MCF 10A (cell line): ENCODE results near the gene VPS9D1. TPM values are rescaled to one million over a fixed set of nuclear protein-coding genes. Genes with fewer than 3 reads are reported as not detected.
"Not testable (repeated sequence)": the region's sequence is repeated elsewhere in the genome, so short reads cannot be mapped to it uniquely, and the experiment has no call there.

ENCODE experiments used
- BruUV-seq: library from RNA; stranded (reverse); fragments of 400-500 nt; replicated peaks from 2 replicates; lab custom pipeline; 2021; lab: Mats Ljungman, UMichigan
- CTCF ChIA-PET: fragments of 300-600 bp; sonication (Branson Sonifier 250); formaldehyde crosslinking; extraction: SDS; loops from one replicate; lab custom pipeline; 2021; ENCODE audit warnings: antibody characterized with exemption, inconsistent platforms; lab: Yijun Ruan, JAX
- POLR2A ChIA-PET: fragments of 300-600, 350-650 bp; sonication (Branson Sonifier 250); formaldehyde crosslinking; extraction: SDS; loops from one replicate; lab custom pipeline; 2020; ENCODE audit warnings: antibody characterized with exemption, inconsistent platforms; lab: Yijun Ruan, JAX
- DNase-seq: peaks from one replicate; pipeline ENCODE4 v3.0.0-alpha.2; 2018; ENCODE audit not compliant: unreplicated experiment
- H3K27ac Mint-ChIP-seq: one replicate; pipeline ENCODE4 v1.8.0; 2022; ENCODE audit warnings: mild to moderate bottlenecking, low read depth, mixed read lengths; ENCODE audit not compliant: unreplicated experiment
- H3K27me3 Mint-ChIP-seq: one replicate; pipeline ENCODE4 v1.8.0; 2022; ENCODE audit warnings: mixed read lengths; ENCODE audit not compliant: insufficient read depth, unreplicated experiment
- H3K36me3 Mint-ChIP-seq: one replicate; pipeline ENCODE4 v1.8.0; 2022; ENCODE audit warnings: mild to moderate bottlenecking, moderate library complexity, mixed read lengths; ENCODE audit not compliant: insufficient read depth, unreplicated experiment
- H3K4me1 Mint-ChIP-seq: one replicate; pipeline ENCODE4 v1.8.0; 2022; ENCODE audit warnings: mixed read lengths; ENCODE audit not compliant: insufficient read depth, unreplicated experiment
- H3K4me3 Mint-ChIP-seq: one replicate; pipeline ENCODE4 v1.8.0; 2022; ENCODE audit warnings: mild to moderate bottlenecking, moderate library complexity, mixed read lengths; ENCODE audit not compliant: unreplicated experiment
- H3K9me3 Mint-ChIP-seq: one replicate; pipeline ENCODE4 v1.8.0; 2022; ENCODE audit warnings: mixed read lengths; ENCODE audit not compliant: unreplicated experiment
- CTCF ChIP-seq: fragments of 200-600 bp; IDR thresholded peaks from one replicate; pipeline ENCODE4 v1.8.0; 2022; ENCODE audit warnings: antibody characterized with exemption, mild to moderate bottlenecking; ENCODE audit not compliant: unreplicated experiment
- intact Hi-C: fragments of 100-400 bp; cut with micrococcal nuclease; formaldehyde crosslinking; loops from 2 replicates; pipeline ENCODE4 v1.14.1; 2022
- total RNA-seq: library from RNA; stranded (reverse); gene quantifications from 2 replicates; pipeline ENCODE4 v1.2.3, GENCODE V29; 2022

Gene VPS9D1
- total RNA-seq, 1 experiment from 2014 or later = 12.0 TPM

DNA sequence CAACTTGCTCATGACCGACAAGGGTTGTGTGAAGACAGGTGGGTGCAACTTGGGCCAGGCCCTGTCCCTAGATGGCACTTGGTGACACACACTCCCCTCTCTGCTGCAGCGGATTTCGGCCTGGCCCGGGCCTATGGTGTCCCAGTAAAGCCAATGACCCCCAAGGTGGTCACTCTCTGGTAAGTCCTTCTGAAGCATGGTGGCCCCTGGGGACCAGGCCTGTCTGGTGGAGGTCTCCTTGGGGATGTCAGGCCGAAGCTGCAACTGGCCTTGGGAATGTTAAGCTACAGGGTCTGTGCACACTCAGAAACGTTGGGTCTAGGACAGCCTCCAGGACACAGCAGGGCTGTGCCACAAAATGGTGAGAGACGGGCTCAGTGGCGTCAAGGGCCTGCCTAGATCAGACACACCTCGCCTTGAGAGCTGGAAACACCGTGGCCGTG is 27.4 kb downstream of the VPS9D1 start:
- ChIA-PET POLR2A (no interaction called here), CTCF (interaction anchor here (0.5 kb wide), 1 partner anchor 27 kb away, joined by 3 read pairs; no protein-coding TSS in a partner anchor)
- no peaks in the 10 kb centered on the region for H3K9me3 Mint-ChIP-seq
- H3K4me1 Mint-ChIP-seq = no peaks in the 10 kb centered on the region
- peaks cover 49% of the 10 kb centered on the region for H3K36me3 Mint-ChIP-seq
- no peak overlapping the region for H3K27ac Mint-ChIP-seq
- BruUV-seq = no TSS peak
- no peaks in the 10 kb centered on the region for H3K27me3 Mint-ChIP-seq
- intact Hi-C loops = no loop called here
- no peak for DNase-seq
- no peak for TF ChIP-seq CTCF
- no peak overlapping the region for H3K4me3 Mint-ChIP-seq

GRCh38 chr16:89691986-89692569 is 28.6 kb downstream of the VPS9D1 start:
- CTCF ChIA-PET = interaction anchor here (0.6 to 0.7 kb wide), 2 partner anchors 21 to 42 kb away, joined by 3 read pairs; no protein-coding TSS in a partner anchor
- no peaks in the 10 kb centered on the region for H3K27me3 Mint-ChIP-seq
- POLR2A ChIA-PET = interaction anchor here (0.6 kb wide), 1 partner anchor 126 kb away, joined by 3 read pairs; no protein-coding TSS in a partner anchor
- H3K27ac Mint-ChIP-seq = no peak overlapping the region
- TF ChIP-seq CTCF = no peak
- no TSS peak for BruUV-seq
- peaks cover 6% of the 10 kb centered on the region for H3K4me1 Mint-ChIP-seq
- H3K36me3 Mint-ChIP-seq = peaks cover 60% of the 10 kb centered on the region
- DNase-seq = no peak
- no peaks in the 10 kb centered on the region for H3K9me3 Mint-ChIP-seq
- intact Hi-C loops = no loop called here
- no peak overlapping the region for H3K4me3 Mint-ChIP-seq

GRCh38 chr16:89691231-89691985 is 29.3 kb downstream of the VPS9D1 start:
- no peak overlapping the region for H3K27ac Mint-ChIP-seq
- peaks cover 60% of the 10 kb centered on the region for H3K36me3 Mint-ChIP-seq
- peaks cover 6% of the 10 kb centered on the region for H3K4me1 Mint-ChIP-seq
- no peak overlapping the region for H3K4me3 Mint-ChIP-seq
- TF ChIP-seq CTCF = no peak
- no TSS peak for BruUV-seq
- DNase-seq = no peak
- ChIA-PET CTCF (no interaction called here), POLR2A (interaction anchor here (0.7 kb wide), 1 partner anchor 10 kb away, joined by 4 read pairs; no protein-coding TSS in a partner anchor)
- no peaks in the 10 kb centered on the region for H3K27me3 Mint-ChIP-seq
- intact Hi-C loops = no loop called here
- no peaks in the 10 kb centered on the region for H3K9me3 Mint-ChIP-seq

DNA sequence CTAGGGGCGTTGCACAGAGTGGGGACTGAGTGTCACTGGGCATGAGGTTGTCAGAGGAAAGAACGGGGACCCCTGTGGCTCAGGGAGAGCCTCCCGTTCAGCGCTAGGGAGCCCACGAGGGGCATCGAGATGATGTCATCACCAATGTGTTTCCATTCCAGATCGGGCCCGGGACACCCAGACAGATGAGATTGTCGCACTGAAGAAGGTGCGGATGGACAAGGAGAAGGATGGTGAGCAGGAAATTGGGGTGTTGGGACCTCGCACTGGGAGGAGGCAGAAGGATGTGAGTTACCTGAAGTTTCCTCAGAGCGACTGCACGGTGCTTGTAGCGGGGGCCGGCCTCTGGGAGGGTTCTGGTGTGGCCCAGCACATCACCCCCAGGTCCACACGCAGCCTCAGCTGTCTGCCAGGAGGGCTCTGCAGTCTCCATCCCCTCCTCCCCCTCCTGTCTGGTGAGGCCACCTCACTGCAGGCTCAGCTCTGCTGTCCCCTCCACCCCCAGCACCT is 30.3 kb downstream of the VPS9D1 start:
- Mint-ChIP-seq H3K4me3 (no peak overlapping the region), H3K36me3 (peaks cover 56% of the 10 kb centered on the region), H3K27me3 (no peaks in the 10 kb centered on the region), H3K4me1 (peaks cover 6% of the 10 kb centered on the region), H3K27ac (no peak overlapping the region), H3K9me3 (no peaks in the 10 kb centered on the region)
- BruUV-seq = no TSS peak
- DNase-seq = no peak
- CTCF ChIA-PET = no interaction called here
- no peak for TF ChIP-seq CTCF
- POLR2A ChIA-PET = interaction anchor here (0.7 kb wide), 1 partner anchor 11 kb away, joined by 4 read pairs; no protein-coding TSS in a partner anchor
- intact Hi-C loops = no loop called here

DNA sequence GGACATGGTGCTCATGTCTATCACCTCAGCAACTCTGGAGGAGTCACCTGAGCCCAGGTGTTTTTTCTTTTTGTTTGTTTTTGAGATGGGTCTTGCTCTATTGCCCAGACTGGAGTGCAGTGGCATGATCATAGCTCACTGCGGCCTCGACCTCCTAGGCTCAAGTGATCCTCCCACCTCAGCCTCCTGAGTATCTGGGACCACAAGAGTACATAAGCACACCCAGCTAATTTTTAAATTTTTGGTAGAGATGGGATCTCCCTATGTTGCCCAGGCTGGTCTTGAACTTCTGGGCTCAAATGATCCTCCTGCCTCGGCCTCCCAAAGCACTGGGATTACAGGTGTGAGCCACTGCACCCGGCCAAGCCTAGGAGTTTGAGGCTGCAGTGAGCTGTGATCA is 31.1 kb downstream of the VPS9D1 start:
- H3K27ac Mint-ChIP-seq, H3K4me3 Mint-ChIP-seq, H3K27me3 Mint-ChIP-seq, intact Hi-C loops, H3K9me3 Mint-ChIP-seq, BruUV-seq, DNase-seq, H3K4me1 Mint-ChIP-seq: not testable (repeated sequence)
- ChIA-PET POLR2A (interaction anchor here (0.8 kb wide), 1 partner anchor 7 kb away, joined by 3 read pairs; no protein-coding TSS in a partner anchor), CTCF (interaction anchor here (0.7 to 2.2 kb wide), 3 partner anchors 10 to 48 kb away, joined by 3 to 11 read pairs (median 3); no protein-coding TSS in a partner anchor)
- H3K36me3 Mint-ChIP-seq = peaks cover 48% of the 10 kb centered on the region
